ENCODE measurements around the gene GRID1.
"Not testable (repeated sequence)": the region's sequence is repeated elsewhere in the genome, so short reads cannot be mapped to it uniquely, and the experiment has no call there.

Gene GRID1

GRCh38 chr10:86107611-86108310, 258.8 kb downstream of the GRID1 start:
- DNase-seq (ENCODE audit: low spot score): not testable (repeated sequence)

GRCh38 chr10:86107131-86107530, 259.5 kb downstream of the GRID1 start:
- DNase-seq (ENCODE audit: low spot score): no peak

GRCh38 chr10:86106616-86107015, 260.0 kb downstream of the GRID1 start:
- DNase-seq (ENCODE audit: low spot score): no peak

GRCh38 chr10:86105640-86106039, 261.0 kb downstream of the GRID1 start:
- no peak for DNase-seq (ENCODE audit: low spot score)

GRCh38 chr10:86105181-86105580, 261.4 kb downstream of the GRID1 start:
- DNase-seq (ENCODE audit: low spot score): no peak

- DNase-seq (ENCODE audit: low spot score): no peak
These were observed 261.9 kb downstream of the GRID1 start for GRCh38 chr10:86104611-86105145.

GRCh38 chr10:86104156-86104555, 262.4 kb downstream of the GRID1 start:
- no peak for DNase-seq (ENCODE audit: low spot score)

- DNase-seq (ENCODE audit: low spot score): no peak
These were observed 263.0 kb downstream of the GRID1 start for GRCh38 chr10:86103391-86104101.

- no peak for DNase-seq (ENCODE audit: low spot score)
These were observed 264.1 kb downstream of the GRID1 start for GRCh38 chr10:86102451-86102850.

- DNase-seq (ENCODE audit: low spot score): no peak
These were observed 264.6 kb downstream of the GRID1 start for GRCh38 chr10:86102031-86102430.

- peak; percentile 8 for DNase-seq (ENCODE audit: low spot score)
These were observed 266.0 kb downstream of the GRID1 start for GRCh38 chr10:86100581-86101061.

GRCh38 chr10:86099542-86100334, 266.9 kb downstream of the GRID1 start:
- DNase-seq (ENCODE audit: low spot score): no peak

- DNase-seq (ENCODE audit: low spot score): no peak
These were observed 268.3 kb downstream of the GRID1 start for GRCh38 chr10:86098187-86098881.

GRCh38 chr10:86095061-86095460, 271.5 kb downstream of the GRID1 start:
- DNase-seq (ENCODE audit: low spot score): not testable (repeated sequence)

GRCh38 chr10:86092311-86092710, 274.3 kb downstream of the GRID1 start:
- not testable (repeated sequence) for DNase-seq (ENCODE audit: low spot score)

- DNase-seq (ENCODE audit: low spot score): no peak
These were observed 275.4 kb downstream of the GRID1 start for GRCh38 chr10:86091216-86091615.

- DNase-seq (ENCODE audit: low spot score): no peak
These were observed 275.8 kb downstream of the GRID1 start for GRCh38 chr10:86090807-86091206.

GRCh38 chr10:86087716-86088115, 278.9 kb downstream of the GRID1 start:
- DNase-seq (ENCODE audit: low spot score): peak; percentile 4

GRCh38 chr10:86086418-86086817, 280.2 kb downstream of the GRID1 start:
- DNase-seq (ENCODE audit: low spot score): no peak

- no peak for DNase-seq (ENCODE audit: low spot score)
These were observed 280.9 kb downstream of the GRID1 start for GRCh38 chr10:86085686-86086085.

- no peak for DNase-seq (ENCODE audit: low spot score)
These were observed 281.5 kb downstream of the GRID1 start for GRCh38 chr10:86085136-86085535.

GRCh38 chr10:86084585-86084984, 282.0 kb downstream of the GRID1 start:
- no peak for DNase-seq (ENCODE audit: low spot score)

All from cerebellar cortex (tissue), 1 donor.